Endothelial cell of umbilical vein (primary cell): Measurements from ENCODE around the gene TYRP1. TPM values are rescaled to one million over a fixed set of nuclear protein-coding genes. Genes with fewer than 3 reads are reported as not detected.

Experiments used
- BruUV-seq: library from RNA; stranded (reverse); fragments of 400-500 nt; replicated peaks from 2 replicates; lab custom pipeline; 2021; lab: Mats Ljungman, UMichigan
- CTCF ChIA-PET: fragments of 300-600, 350-600 bp; sonication (Branson Sonifier 250); formaldehyde crosslinking; loops from one replicate; lab custom pipeline; 2021; ENCODE audit warnings: antibody characterized with exemption, inconsistent platforms; lab: Charles Lee
- POLR2A ChIA-PET: fragments of 300-600, 350-600 bp; sonication (Branson Sonifier 250); formaldehyde crosslinking; loops from one replicate; lab custom pipeline; 2021; ENCODE audit warnings: antibody characterized with exemption, inconsistent platforms; lab: Charles Lee
- DNase-seq: peaks from one replicate; pipeline ENCODE4 v3.0.0-alpha.2; 2011; ENCODE audit warnings: low read depth, low spot score
- FAIRE-seq: peaks from 2 replicates; lab custom pipeline; 2011; peaks lifted over from hg19 to GRCh38; lab: Jason Lieb, UNC
- H2AFZ ChIP-seq: 2 replicates; pipeline ENCODE4 v1.6.0; 2012; ENCODE audit warnings: low read depth, low read length, control low read depth, inconsistent platforms
- H3K27ac ChIP-seq: 2 replicates; pipeline ENCODE4 v1.5.1; 2011; ENCODE audit warnings: low read depth, mild to moderate bottlenecking, control low read depth, low read length, moderate library complexity; ENCODE audit not compliant: insufficient read depth
- H3K27me3 ChIP-seq, 2 experiments: 2 replicates each; pipeline versions ENCODE4 v1.6.0 to v1.6.1; 2011; ENCODE audit warnings: low read length in 2 of 2, mixed read lengths in 1 of 2; ENCODE audit not compliant: control insufficient read depth in 2 of 2, insufficient read depth in 2 of 2
- H3K36me3 ChIP-seq, 2 experiments: 2 replicates in 1 of 2; 3 replicates in 1 of 2; pipeline ENCODE4 v1.5.1; 2011; ENCODE audit warnings: low read length in 2 of 2, mild to moderate bottlenecking in 1 of 2, moderate library complexity in 1 of 2; ENCODE audit not compliant: control insufficient read depth in 2 of 2, insufficient read depth in 2 of 2; ENCODE audit errors: extremely low read depth in 1 of 2
- H3K4me1 ChIP-seq: 3 replicates; pipeline ENCODE4 v1.5.1; 2011; ENCODE audit warnings: mild to moderate bottlenecking, low read length; ENCODE audit not compliant: control insufficient read depth, insufficient read depth; ENCODE audit errors: extremely low read depth
- H3K4me2 ChIP-seq: 2 replicates; pipeline ENCODE4 v1.6.1; 2011; ENCODE audit warnings: low read length, control low read depth, mixed read lengths; ENCODE audit not compliant: insufficient read depth
- H3K4me3 ChIP-seq, 3 experiments: fragments of 200-600 bp in 1 of 3; sonication (generic), shearing (Covaris generic) in 1 of 3; replicated peaks in 1 of 3; 2 replicates each; pipeline ENCODE4 v1.5.1; 2011 to 2016; ENCODE audit warnings: control low read depth in 3 of 3, low read length in 3 of 3, mild to moderate bottlenecking in 2 of 3, inconsistent platforms in 1 of 3, low read depth in 1 of 3, moderate library complexity in 1 of 3; ENCODE audit not compliant: insufficient read depth in 1 of 3
- H3K79me2 ChIP-seq: 2 replicates; pipeline ENCODE4 v1.6.0; 2012; ENCODE audit warnings: low read length, inconsistent platforms; ENCODE audit not compliant: control insufficient read depth, insufficient read depth
- H3K9ac ChIP-seq: replicated peaks from 2 replicates; pipeline ENCODE3; 2011; ENCODE audit warnings: low read length, control low read depth; ENCODE audit not compliant: insufficient read depth; ENCODE audit errors: extremely low read depth
- H3K9me1 ChIP-seq: replicated peaks from 3 replicates; pipeline ENCODE4 v1.6.0; 2011; ENCODE audit warnings: mild to moderate bottlenecking, low read length; ENCODE audit not compliant: control insufficient read depth, insufficient read depth; ENCODE audit errors: extremely low read depth
- H3K9me3 ChIP-seq: replicated peaks from 2 replicates; pipeline ENCODE4 v1.5.1; 2012; ENCODE audit warnings: low read length, inconsistent platforms; ENCODE audit not compliant: control insufficient read depth, insufficient read depth
- H4K20me1 ChIP-seq: replicated peaks from 2 replicates; pipeline ENCODE3; 2011; ENCODE audit warnings: mild to moderate bottlenecking, low read length; ENCODE audit not compliant: control insufficient read depth, insufficient read depth; ENCODE audit errors: extremely low read depth
- EZH2 ChIP-seq: IDR thresholded peaks from 2 replicates; pipeline ENCODE4 v1.6.1; 2012; ENCODE audit warnings: borderline replicate concordance, low read depth, mild to moderate bottlenecking, moderate library complexity, low read length, inconsistent platforms; ENCODE audit not compliant: severe bottlenecking
- FOS ChIP-seq: IDR thresholded peaks from 2 replicates; pipeline ENCODE4 v1.6.1; 2011; ENCODE audit warnings: mild to moderate bottlenecking, low read length, moderate library complexity, borderline replicate concordance; ENCODE audit not compliant: insufficient read depth
- GATA2 ChIP-seq: IDR thresholded peaks from 2 replicates; pipeline ENCODE4 v1.7.0; 2011; ENCODE audit warnings: low read depth, mild to moderate bottlenecking, moderate library complexity, mixed read lengths, low read length; ENCODE audit not compliant: insufficient read length, insufficient read depth
- JUN ChIP-seq: IDR thresholded peaks from 2 replicates; pipeline ENCODE4 v1.6.1; 2011; ENCODE audit warnings: borderline replicate concordance, low read depth; ENCODE audit not compliant: insufficient read length, insufficient read depth
- MYC ChIP-seq: IDR thresholded peaks from one replicate; pipeline ENCODE4 v1.6.1; 2011; ENCODE audit warnings: mild to moderate bottlenecking, low read depth, low read length
- POLR2A ChIP-seq: IDR thresholded peaks from 2 replicates; pipeline ENCODE4 v1.6.1; 2012; ENCODE audit warnings: low read depth, mild to moderate bottlenecking, control low read depth, low read length
- POLR2AphosphoS5 ChIP-seq: IDR thresholded peaks from 2 replicates; pipeline ENCODE4 v1.6.1; 2012; ENCODE audit warnings: low read depth, mild to moderate bottlenecking, control low read depth, low read length, moderate library complexity; ENCODE audit not compliant: insufficient read depth
- dilution Hi-C: fragments of 300-500 bp; cut with MboI; formaldehyde crosslinking; loops from one replicate; pipeline ENCODE4 v1.15.0; 2019; ENCODE audit warnings: low sequenced_read_pairs; ENCODE audit not compliant: extremely low pct_ligation_motif_present
- intact Hi-C: fragments of 100-400 bp; cut with micrococcal nuclease; formaldehyde crosslinking; loops from one replicate; pipeline ENCODE4 v1.10.0; 2022
- polyA plus RNA-seq, 4 experiments: library from polyadenylated mRNA; depleted of rRNA in 3 of 4; stranded (reverse) in 3 of 4; unstranded in 1 of 4; fragments of >200 nt; gene quantifications; 2 replicates each; pipeline versions ENCODE4 v1.2.1 to v1.2.3, GENCODE V29; 2011 to 2012; ENCODE audit warnings: missing spikeins in 1 of 4
- total RNA-seq: library from RNA; stranded (reverse); gene quantifications from 2 replicates; pipeline ENCODE4 v1.2.3, GENCODE V29; 2021
- TF ChIP-seq, protein P1 (sequence below): IDR thresholded peaks from 2 replicates; pipeline ENCODE4 v1.6.1; 2011; ENCODE audit not compliant: insufficient read depth, insufficient read length
- TF ChIP-seq, protein P2 (sequence below), 2 donors: IDR thresholded peaks; 1 replicate in 1 of 2; 2 replicates in 1 of 2; pipeline ENCODE4 v1.5.1; 2011; ENCODE audit warnings: low read length in 2 of 2, mild to moderate bottlenecking in 2 of 2, moderate library complexity in 2 of 2, control low read depth in 1 of 2, inconsistent platforms in 1 of 2, low read depth in 1 of 2; ENCODE audit not compliant: insufficient read depth in 1 of 2; ENCODE audit errors: extremely low read depth in 1 of 2

The TYRP1 gene
- total and polyA plus RNA-seq, 2 donors (not counting 3 experiments of a cell fraction or from before 2014, with no cell fraction given), result 0.63 TPM; not detected in 1

DNA sequence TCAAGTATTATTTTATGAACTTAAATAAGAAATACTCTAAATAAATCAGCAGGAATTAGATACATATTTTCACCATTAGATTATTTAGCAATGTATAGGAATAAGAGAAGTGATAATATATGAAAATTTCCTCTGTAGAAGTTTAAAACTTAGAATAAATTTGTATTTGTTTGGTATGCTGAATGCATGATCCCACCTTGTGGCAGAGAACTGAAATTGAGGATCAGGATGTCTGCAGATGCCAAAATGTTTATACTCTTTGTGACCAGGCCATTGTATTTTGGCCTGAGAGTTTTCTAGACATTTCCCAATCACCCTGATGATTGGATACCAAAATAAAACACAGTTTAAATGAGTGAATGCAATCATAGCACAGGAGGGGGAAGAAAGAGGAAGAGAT is 6.3 kb downstream of the TYRP1 start:
- Histone ChIP-seq H4K20me1 (no peaks in the 10 kb centered on the region), H3K27me3 (no peaks in the 10 kb centered on the region), H3K9me1 (no peaks in the 10 kb centered on the region), H3K4me3 (no peak overlapping the region), H3K4me2 (no peak overlapping the region), H3K9ac (no peak overlapping the region), H3K4me1 (no peaks in the 10 kb centered on the region), H2AFZ (no peak overlapping the region), H3K79me2 (no peaks in the 10 kb centered on the region), H3K27ac (no peak overlapping the region), H3K9me3 (no peaks in the 10 kb centered on the region), H3K36me3 (no peaks in the 10 kb centered on the region)
- no peak for FAIRE-seq
- peak; percentile 36 for DNase-seq
- TF ChIP-seq, protein P1, sequence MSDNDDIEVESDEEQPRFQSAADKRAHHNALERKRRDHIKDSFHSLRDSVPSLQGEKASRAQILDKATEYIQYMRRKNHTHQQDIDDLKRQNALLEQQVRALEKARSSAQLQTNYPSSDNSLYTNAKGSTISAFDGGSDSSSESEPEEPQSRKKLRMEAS, result no peak
- TF ChIP-seq JUN, result no peak
- TF ChIP-seq, protein P2, sequence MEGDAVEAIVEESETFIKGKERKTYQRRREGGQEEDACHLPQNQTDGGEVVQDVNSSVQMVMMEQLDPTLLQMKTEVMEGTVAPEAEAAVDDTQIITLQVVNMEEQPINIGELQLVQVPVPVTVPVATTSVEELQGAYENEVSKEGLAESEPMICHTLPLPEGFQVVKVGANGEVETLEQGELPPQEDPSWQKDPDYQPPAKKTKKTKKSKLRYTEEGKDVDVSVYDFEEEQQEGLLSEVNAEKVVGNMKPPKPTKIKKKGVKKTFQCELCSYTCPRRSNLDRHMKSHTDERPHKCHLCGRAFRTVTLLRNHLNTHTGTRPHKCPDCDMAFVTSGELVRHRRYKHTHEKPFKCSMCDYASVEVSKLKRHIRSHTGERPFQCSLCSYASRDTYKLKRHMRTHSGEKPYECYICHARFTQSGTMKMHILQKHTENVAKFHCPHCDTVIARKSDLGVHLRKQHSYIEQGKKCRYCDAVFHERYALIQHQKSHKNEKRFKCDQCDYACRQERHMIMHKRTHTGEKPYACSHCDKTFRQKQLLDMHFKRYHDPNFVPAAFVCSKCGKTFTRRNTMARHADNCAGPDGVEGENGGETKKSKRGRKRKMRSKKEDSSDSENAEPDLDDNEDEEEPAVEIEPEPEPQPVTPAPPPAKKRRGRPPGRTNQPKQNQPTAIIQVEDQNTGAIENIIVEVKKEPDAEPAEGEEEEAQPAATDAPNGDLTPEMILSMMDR (IDR thresholded peaks at IDR 0.05; ENCODE audit: extremely low read depth in 1 of 2, insufficient read depth in 1 of 2, low read depth in 1 of 2, low read length in 2 of 2), result peak; percentile 30 to 36
- ChIA-PET CTCF (interaction anchor here (0.9 to 2.0 kb wide), 7 partner anchors 14 to 232 kb away, joined by 3 to 14 read pairs (median 6); no protein-coding TSS in a partner anchor), POLR2A (no interaction called here)
- dilution Hi-C loops (no loop called here), intact Hi-C loops (loop anchor here (2.0 kb wide), 1 partner anchor 145 kb away; no protein-coding TSS in a partner anchor)
- no TSS peak for BruUV-seq

GRCh38 chr9:12701126-12701525 is 7.9 kb downstream of the TYRP1 start:
- CTCF ChIA-PET, result interaction anchor here (0.7 to 2.2 kb wide), 7 partner anchors 15 to 389 kb away, joined by 3 to 7 read pairs (median 5); no protein-coding TSS in a partner anchor
- BruUV-seq, result no TSS peak
- DNase-seq, result no peak

More at GRCh38 chr9:12701126-12701525, 7.9 kb downstream of the TYRP1 start:
- no peak overlapping the region for H3K4me3 ChIP-seq
- H3K9ac ChIP-seq, result no peak overlapping the region
- H3K79me2 ChIP-seq, result no peaks in the 10 kb centered on the region
- H2AFZ ChIP-seq, result no peak overlapping the region
- dilution Hi-C loops, result no loop called here
- H3K9me1 ChIP-seq, result no peaks in the 10 kb centered on the region
- H3K27ac ChIP-seq, result no peak overlapping the region
- H4K20me1 ChIP-seq, result no peaks in the 10 kb centered on the region
- no peak for FAIRE-seq
- no peaks in the 10 kb centered on the region for H3K36me3 ChIP-seq
- TF ChIP-seq MYC (no peak), POLR2AphosphoS5 (no peak), FOS (no peak), GATA2 (no peak), POLR2A (no peak), JUN (no peak), EZH2 (no peak)
- TF ChIP-seq, protein P2 (IDR thresholded peaks at IDR 0.05; ENCODE audit: extremely low read depth in 1 of 2, insufficient read depth in 1 of 2, low read depth in 1 of 2, low read length in 2 of 2), result no peak
- H3K27me3 ChIP-seq, result no peaks in the 10 kb centered on the region
- no peak overlapping the region for H3K4me2 ChIP-seq
- intact Hi-C loops, result loop anchor here (5.0 kb wide), 1 partner anchor 331 kb away; no protein-coding TSS in a partner anchor
- POLR2A ChIA-PET, result no interaction called here
- no peaks in the 10 kb centered on the region for H3K4me1 ChIP-seq
- H3K9me3 ChIP-seq, result no peaks in the 10 kb centered on the region
